Common myeloid progenitor, CD34-positive (primary cell): ENCODE data around the gene C10orf53. TPM values are rescaled to one million over a fixed set of nuclear protein-coding genes. Genes with fewer than 3 reads are reported as not detected.

Source experiments
- CTCF ChIA-PET: fragments of 350-600 bp; sonication (Branson Sonifier 250); formaldehyde crosslinking; loops from one replicate; lab custom pipeline; 2021; ENCODE audit warnings: antibody characterized with exemption; lab: Charles Lee
- POLR2A ChIA-PET: fragments of 350-600 bp; sonication (Branson Sonifier 250); formaldehyde crosslinking; loops from one replicate; lab custom pipeline; 2021; ENCODE audit warnings: antibody characterized with exemption; lab: Charles Lee
- DNase-seq, 3 donors: peaks; one replicate each; pipeline versions ENCODE4 v3.0.0 to v3.0.0-alpha.2; 2013
- H3K27ac ChIP-seq, 2 experiments: 1 replicate in 1 of 2; 2 replicates in 1 of 2; pipeline ENCODE4 v1.7.0; 2013; ENCODE audit warnings: inconsistent platforms in 2 of 2, low read length in 2 of 2, mild to moderate bottlenecking in 2 of 2, low read depth in 1 of 2, moderate library complexity in 1 of 2; ENCODE audit not compliant: severe bottlenecking in 2 of 2, insufficient read depth in 1 of 2, poor library complexity in 1 of 2
- H3K27me3 ChIP-seq, 5 experiments: replicated peaks in 2 of 5; 1 replicate in 3 of 5; 2 replicates in 2 of 5; pipeline versions ENCODE4 v1.6.1 to v1.7.0; 2013; ENCODE audit warnings: low read length in 4 of 5, mild to moderate bottlenecking in 2 of 5, moderate library complexity in 2 of 5, inconsistent platforms in 1 of 5; ENCODE audit not compliant: insufficient read depth in 5 of 5, control insufficient read depth in 4 of 5
- H3K36me3 ChIP-seq, 4 experiments: 1 replicate in 2 of 4; 2 replicates in 2 of 4; pipeline versions ENCODE4 v1.6.1 to v1.7.0; 2013; ENCODE audit warnings: low read length in 3 of 4, control low read depth in 1 of 4, mild to moderate bottlenecking in 1 of 4; ENCODE audit not compliant: control insufficient read depth in 4 of 4, insufficient read depth in 4 of 4
- H3K4me1 ChIP-seq, 4 experiments: 1 replicate in 3 of 4; 2 replicates in 1 of 4; pipeline versions ENCODE4 v1.6.1 to v1.7.1; 2013; ENCODE audit warnings: low read length in 3 of 4, mild to moderate bottlenecking in 3 of 4, control low read depth in 1 of 4, inconsistent platforms in 1 of 4, moderate library complexity in 1 of 4; ENCODE audit not compliant: control insufficient read depth in 4 of 4, insufficient read depth in 4 of 4; ENCODE audit errors: control extremely low read depth in 1 of 4
- H3K4me3 ChIP-seq, 7 experiments: 1 replicate in 4 of 7; 2 replicates in 3 of 7; pipeline versions ENCODE4 v1.5.1 to v1.7.0; 2013; ENCODE audit warnings: mild to moderate bottlenecking in 7 of 7, low read length in 6 of 7, moderate library complexity in 6 of 7, inconsistent platforms in 2 of 7, low read depth in 2 of 7, control low read depth in 1 of 7; ENCODE audit not compliant: insufficient read depth in 4 of 7, control insufficient read depth in 1 of 7; ENCODE audit errors: extremely low read depth in 1 of 7
- H3K9me3 ChIP-seq, 5 experiments: 1 replicate in 4 of 5; 2 replicates in 1 of 5; pipeline versions ENCODE4 v1.6.1 to v1.7.1; 2013; ENCODE audit warnings: low read length in 4 of 5, mild to moderate bottlenecking in 2 of 5, inconsistent platforms in 1 of 5, low read depth in 1 of 5, moderate library complexity in 1 of 5; ENCODE audit not compliant: control insufficient read depth in 4 of 5, insufficient read depth in 2 of 5; ENCODE audit errors: control extremely low read depth in 1 of 5
- WGBS: methylation state at CpG from one replicate; pipeline ENCODE4 v1.1.5; 2013; ENCODE audit not compliant: insufficient coverage; 5-methylcytosine and 5-hydroxymethylcytosine counted together
- polyA plus RNA-seq: library from polyadenylated mRNA; unstranded; fragments of 120-200 nt; gene quantifications from one replicate; pipeline ENCODE4 v1.2.1, GENCODE V29; 2013

The C10orf53 gene, protein sequence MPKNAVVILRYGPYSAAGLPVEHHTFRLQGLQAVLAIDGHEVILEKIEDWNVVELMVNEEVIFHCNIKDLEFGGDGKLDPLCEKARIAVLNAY
- polyA plus RNA-seq: not detected

GRCh38 chr10:49679480-49679893 is at the start of gene C10orf53:
TSS of gene C10orf53 (plus strand) at chr10:49679651. CDS start at chr10:49679698, 47 bp downstream.
- H3K4me3 ChIP-seq: peak within 1 kb of the TSS in 4 of 7 experiments; percentile 5 to 35 (median 28)

DNA sequence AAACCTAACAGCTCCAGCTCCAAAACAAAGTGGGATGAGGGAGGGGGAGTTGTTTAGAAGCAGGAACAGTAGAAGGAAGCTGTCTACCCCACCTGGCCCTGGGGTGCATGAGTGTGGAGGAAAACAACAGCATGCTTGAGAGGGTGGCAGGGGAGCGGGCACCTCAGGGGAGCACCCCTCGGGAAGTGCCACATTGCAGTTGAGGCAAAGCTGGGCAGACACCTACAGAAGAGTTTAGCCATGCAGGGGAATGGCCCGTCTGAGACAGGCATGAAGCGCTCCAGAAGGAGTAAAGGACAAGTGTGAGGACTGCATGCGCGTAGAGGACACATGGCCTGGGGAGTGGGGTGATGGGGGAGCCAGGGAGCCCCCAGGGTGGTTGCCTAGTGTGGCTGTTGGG is 47.5 kb upstream of the C10orf53 start:
- POLR2A ChIA-PET: no interaction called here

More at GRCh38 chr10:49679480-49679893, at the start of gene C10orf53:
- Histone ChIP-seq H3K36me3 (no peaks in the 10 kb centered on the region), H3K27ac (no peak within 1 kb of the TSS), H3K4me1 (peaks cover 0 to 6% (median 3%) of the 10 kb centered on the region in 4 experiments), H3K27me3 (peaks cover 12 to 45% (median 18%) of the 10 kb centered on the region in 5 experiments), H3K9me3 (peaks cover 6 to 31% (median 11%) of the 10 kb centered on the region in 5 experiments)
- peak; percentile 39 to 74 (median 62) for DNase-seq
- ChIA-PET CTCF (no interaction called here), POLR2A (no interaction called here)
- WGBS: 10% methylated on average over 33 of the region's 36 CpGs

DNA sequence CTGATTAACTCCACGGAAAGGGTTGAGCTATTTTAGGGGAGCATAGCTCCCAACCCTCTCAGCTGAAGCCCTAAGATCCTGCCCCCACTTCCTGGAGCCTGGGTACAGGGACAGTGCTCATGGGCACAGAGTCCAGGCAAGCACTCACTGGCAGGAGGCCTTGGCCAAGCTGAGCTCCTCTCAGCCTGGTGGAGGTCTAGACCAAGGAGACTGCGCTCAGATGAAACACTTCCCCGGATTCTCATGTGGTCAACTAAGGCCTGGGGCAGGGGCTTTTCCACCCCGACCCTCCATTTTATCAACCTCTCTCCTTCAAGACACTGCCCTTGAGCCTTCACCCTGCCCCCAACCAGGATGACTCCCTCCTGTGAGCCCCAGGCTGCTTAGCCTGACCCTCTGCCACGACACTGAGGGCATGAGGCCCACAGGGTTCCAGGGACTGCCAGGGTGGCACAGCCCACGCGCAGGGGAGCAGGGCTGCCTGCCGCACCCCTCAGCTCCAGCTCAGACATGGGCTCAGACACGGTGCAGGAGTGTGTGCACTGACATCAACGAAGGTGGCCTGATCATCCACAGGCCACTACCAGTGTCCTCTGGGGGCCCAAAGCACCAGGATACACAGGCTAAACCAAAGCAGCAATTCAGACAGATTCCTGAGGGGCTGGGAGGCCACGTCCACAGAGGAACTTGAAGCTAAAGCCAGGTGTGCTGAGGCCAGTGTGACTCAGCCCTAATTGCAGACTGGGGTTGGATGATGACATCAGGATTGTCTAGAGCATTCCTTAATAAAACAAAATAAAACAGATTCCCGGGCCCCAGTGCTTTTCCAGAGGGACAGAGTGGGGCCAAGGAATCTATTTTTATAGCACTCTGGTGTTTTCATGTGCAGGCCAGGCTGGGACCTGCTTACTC is 46.8 kb upstream of the C10orf53 start:
- H3K27ac ChIP-seq: no peak overlapping the region
- WGBS: 69% methylated on average over 9 of the region's 12 CpGs
- no peak overlapping the region for H3K4me3 ChIP-seq
- no peaks in the 10 kb centered on the region for H3K4me1 ChIP-seq
- DNase-seq: no peak
- CTCF ChIA-PET: no interaction called here
- POLR2A ChIA-PET: no interaction called here
- H3K27me3 ChIP-seq: peaks cover 0 to 63% (median 14%) of the 10 kb centered on the region in 5 experiments
- no peaks in the 10 kb centered on the region for H3K9me3 ChIP-seq
- H3K36me3 ChIP-seq: no peaks in the 10 kb centered on the region

More for the DNA sequence above, 47.5 kb upstream of the C10orf53 start:
- Histone ChIP-seq H3K4me1 (no peaks in the 10 kb centered on the region), H3K27ac (no peak overlapping the region), H3K27me3 (peaks cover 0 to 56% (median 14%) of the 10 kb centered on the region in 5 experiments), H3K36me3 (no peaks in the 10 kb centered on the region), H3K4me3 (no peak overlapping the region), H3K9me3 (no peaks in the 10 kb centered on the region)
- WGBS: 96% methylated on average over 5 of the region's 6 CpGs
- DNase-seq: no peak
- CTCF ChIA-PET: no interaction called here

GRCh38 chr10:49633327-49634068 is 46.0 kb upstream of the C10orf53 start:
- H3K9me3 ChIP-seq: no peaks in the 10 kb centered on the region
- POLR2A ChIA-PET: no interaction called here
- CTCF ChIA-PET: no interaction called here
- H3K27me3 ChIP-seq: peaks cover 0 to 64% (median 14%) of the 10 kb centered on the region in 5 experiments
- H3K36me3 ChIP-seq: no peaks in the 10 kb centered on the region
- WGBS: 67% methylated on average over 7 of the region's 13 CpGs
- H3K4me3 ChIP-seq: no peak overlapping the region
- H3K4me1 ChIP-seq: no peaks in the 10 kb centered on the region
- H3K27ac ChIP-seq: no peak overlapping the region
- DNase-seq: no peak

DNA sequence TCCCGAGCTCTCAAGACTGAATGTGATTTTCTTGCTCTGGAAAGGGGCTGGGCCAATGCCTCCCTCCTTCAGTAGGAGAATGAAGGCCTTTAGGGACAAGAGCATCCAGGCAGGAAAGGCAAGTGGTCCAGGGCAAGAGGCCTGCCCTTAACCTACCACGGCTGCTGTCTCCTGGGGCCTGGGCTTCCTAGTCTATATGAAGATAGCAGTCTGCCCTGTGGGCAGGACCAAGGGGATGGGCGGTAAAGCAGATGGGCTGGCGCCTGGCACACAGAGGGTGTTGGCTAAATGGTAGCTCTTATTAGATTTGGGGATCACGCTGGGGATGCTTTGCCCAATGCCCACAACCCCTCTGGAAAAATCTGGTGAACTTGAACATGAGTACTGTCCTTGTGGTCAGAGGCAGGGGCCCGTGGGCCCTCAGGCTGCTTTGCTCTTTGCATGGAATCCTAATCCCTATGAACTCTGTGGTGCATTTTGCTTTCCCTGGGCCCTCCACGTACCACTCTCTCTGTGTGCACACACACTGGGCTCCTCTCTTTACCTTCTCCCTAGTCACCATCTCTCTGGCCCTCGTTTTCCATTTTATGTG is 45.3 kb upstream of the C10orf53 start:
- ChIA-PET CTCF (no interaction called here), POLR2A (no interaction called here)
- H3K36me3 ChIP-seq: no peaks in the 10 kb centered on the region
- 89% methylated on average over 5 of the region's 8 CpGs for WGBS
- no peak for DNase-seq
- H3K4me3 ChIP-seq: no peak overlapping the region
- H3K9me3 ChIP-seq: no peaks in the 10 kb centered on the region
- H3K4me1 ChIP-seq: no peaks in the 10 kb centered on the region
- peaks cover 0 to 62% (median 14%) of the 10 kb centered on the region in 5 experiments for H3K27me3 ChIP-seq
- no peak overlapping the region for H3K27ac ChIP-seq

DNA sequence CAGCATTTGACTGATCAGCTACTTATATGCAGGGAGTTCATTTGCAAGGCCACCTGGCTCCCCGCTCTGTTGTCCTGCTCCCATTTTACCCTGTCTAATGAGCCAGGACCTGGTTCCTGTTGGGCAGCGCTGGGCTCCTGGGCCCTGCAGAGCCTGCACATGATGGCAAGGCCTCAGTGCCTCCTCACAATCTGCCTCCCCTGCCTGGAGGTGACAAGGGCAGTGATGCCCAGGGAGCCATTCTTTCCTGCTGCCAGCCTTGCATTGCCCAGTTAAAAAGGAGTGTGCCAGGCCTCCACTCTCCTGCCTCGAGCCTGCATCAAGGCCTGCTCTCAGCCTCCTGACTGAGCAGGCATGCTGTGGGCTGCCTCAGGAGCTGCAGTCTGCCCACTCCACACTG is 37.1 kb upstream of the C10orf53 start:
- Histone ChIP-seq H3K4me3 (no peak overlapping the region), H3K27me3 (peaks cover 2 to 66% (median 10%) of the 10 kb centered on the region in 5 experiments), H3K27ac (no peak overlapping the region), H3K9me3 (no peaks in the 10 kb centered on the region), H3K36me3 (no peaks in the 10 kb centered on the region), H3K4me1 (no peaks in the 10 kb centered on the region)
- CTCF ChIA-PET: no interaction called here
- 95% methylated on average over 3 of the region's 3 CpGs for WGBS
- POLR2A ChIA-PET: no interaction called here
- no peak for DNase-seq
